HAP-1 (cell line): ENCODE results near the gene CYP2W1.

Experiments
- DNase-seq, 2 experiments: peaks; one replicate each; pipeline ENCODE4 v3.0.0-alpha.2; 2016 to 2020; ENCODE audit warnings: low spot score in 2 of 2
- H3K27me3 ChIP-seq: fragments of 250-450 bp; sonication (Bioruptor Pico); 2 replicates; pipeline ENCODE4 v1.5.1; 2020; ENCODE audit warnings: low read depth, mild to moderate bottlenecking, moderate library complexity
- H3K36me3 ChIP-seq: fragments of 250-450 bp; sonication (Bioruptor Pico); replicated peaks from 2 replicates; pipeline ENCODE4 v1.5.1; 2020; ENCODE audit warnings: mild to moderate bottlenecking
- H3K4me1 ChIP-seq: fragments of 250-450 bp; sonication (Bioruptor Pico); 2 replicates; pipeline ENCODE4 v1.5.1; 2020; ENCODE audit warnings: mild to moderate bottlenecking
- H3K4me3 ChIP-seq: fragments of 250-450 bp; sonication (Bioruptor Pico); 2 replicates; pipeline ENCODE4 v1.5.1; 2020; ENCODE audit warnings: mild to moderate bottlenecking, moderate library complexity
- H3K9me3 ChIP-seq: fragments of 250-450 bp; sonication (Bioruptor Pico); 2 replicates; pipeline ENCODE4 v1.5.1; 2020; ENCODE audit warnings: mild to moderate bottlenecking, moderate library complexity
- in situ Hi-C: fragments of 300-500 bp; cut with MboI; formaldehyde crosslinking; loops from 3 replicates; pipeline ENCODE4 v1.14.3; 2020; ENCODE audit warnings: low sequenced_read_pairs, inconsistent platforms, mixed read lengths

CYP2W1 gene

DNA sequence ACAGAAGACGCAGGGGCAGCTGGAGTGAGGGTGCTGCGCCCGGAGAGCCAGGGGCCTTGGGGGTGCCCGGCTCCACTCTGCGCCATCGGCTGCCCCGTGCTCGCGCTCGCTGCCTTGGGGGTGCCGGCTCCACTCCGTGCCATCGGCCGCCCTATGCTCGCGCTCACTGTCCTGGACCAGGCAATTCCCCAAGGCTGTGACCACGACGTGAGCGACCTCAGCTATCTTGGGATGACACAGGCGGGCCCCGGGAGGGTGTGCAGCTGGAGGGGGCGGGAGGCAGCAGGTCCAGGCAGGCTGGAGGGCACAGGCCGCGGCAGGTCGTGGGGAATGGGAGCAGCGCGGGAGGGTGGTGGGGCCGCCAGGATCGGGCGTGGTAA is 29.7 kb downstream of the CYP2W1 start:
- DNase-seq: no peak
- peaks cover 4% of the 10 kb centered on the region for H3K36me3 ChIP-seq
- H3K4me1 ChIP-seq: no peaks in the 10 kb centered on the region
- in situ Hi-C loops: no loop called here
- H3K4me3 ChIP-seq: no peak overlapping the region
- no peaks in the 10 kb centered on the region for H3K27me3 ChIP-seq
- H3K9me3 ChIP-seq: no peaks in the 10 kb centered on the region

DNA sequence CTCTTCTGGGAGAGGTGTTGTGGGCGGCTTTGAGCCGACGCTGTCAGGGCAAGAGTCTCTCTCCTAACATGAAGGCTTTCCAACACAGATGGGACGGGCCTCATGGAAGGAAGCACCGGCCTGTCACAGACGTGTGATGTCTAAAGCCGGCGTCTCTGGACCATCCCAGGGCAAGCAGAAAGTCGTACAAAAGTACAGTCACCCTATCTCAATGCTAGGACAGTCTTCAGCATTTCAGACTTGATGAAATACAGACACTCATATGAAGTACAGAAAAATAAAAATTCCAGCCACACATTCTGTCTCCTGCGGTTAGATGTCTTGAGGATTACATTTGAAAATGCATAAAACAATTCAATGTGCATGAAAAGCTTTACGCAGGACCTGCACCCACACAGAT is 30.6 kb downstream of the CYP2W1 start:
- no peak overlapping the region for H3K4me3 ChIP-seq
- no peak for DNase-seq
- in situ Hi-C loops: no loop called here
- no peaks in the 10 kb centered on the region for H3K4me1 ChIP-seq
- no peaks in the 10 kb centered on the region for H3K27me3 ChIP-seq
- H3K9me3 ChIP-seq: no peaks in the 10 kb centered on the region
- peaks cover 7% of the 10 kb centered on the region; the same call in 1 of the 2 replicates for H3K36me3 ChIP-seq

DNA sequence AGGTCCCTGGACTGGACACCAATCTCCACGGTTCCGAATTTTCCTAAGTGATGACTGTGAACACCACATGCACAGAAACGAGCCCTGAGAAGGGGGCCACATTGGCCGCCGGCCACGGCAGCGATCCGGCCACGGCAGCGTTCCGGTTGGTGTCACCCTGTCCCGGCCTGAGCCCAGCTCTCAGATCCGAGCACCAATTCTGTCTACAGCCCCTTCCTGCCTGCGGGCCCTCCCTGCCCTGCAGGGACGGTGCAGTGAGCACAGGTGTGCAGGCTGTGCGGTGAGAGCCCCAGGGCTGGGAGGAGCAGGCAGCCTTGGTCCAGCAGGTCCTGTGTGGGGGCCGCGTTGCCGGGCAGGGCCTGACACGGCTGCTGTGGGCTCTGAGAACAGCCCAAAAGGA is 31.7 kb downstream of the CYP2W1 start:
- in situ Hi-C loops: no loop called here
- DNase-seq: no peak
- H3K4me3 ChIP-seq: no peak overlapping the region
- H3K9me3 ChIP-seq: no peaks in the 10 kb centered on the region
- no peaks in the 10 kb centered on the region for H3K4me1 ChIP-seq
- no peaks in the 10 kb centered on the region for H3K27me3 ChIP-seq
- 0 out of 2 replicates have a peak, but pooled peaks cover 3% of the 10 kb centered on the region for H3K36me3 ChIP-seq

DNA sequence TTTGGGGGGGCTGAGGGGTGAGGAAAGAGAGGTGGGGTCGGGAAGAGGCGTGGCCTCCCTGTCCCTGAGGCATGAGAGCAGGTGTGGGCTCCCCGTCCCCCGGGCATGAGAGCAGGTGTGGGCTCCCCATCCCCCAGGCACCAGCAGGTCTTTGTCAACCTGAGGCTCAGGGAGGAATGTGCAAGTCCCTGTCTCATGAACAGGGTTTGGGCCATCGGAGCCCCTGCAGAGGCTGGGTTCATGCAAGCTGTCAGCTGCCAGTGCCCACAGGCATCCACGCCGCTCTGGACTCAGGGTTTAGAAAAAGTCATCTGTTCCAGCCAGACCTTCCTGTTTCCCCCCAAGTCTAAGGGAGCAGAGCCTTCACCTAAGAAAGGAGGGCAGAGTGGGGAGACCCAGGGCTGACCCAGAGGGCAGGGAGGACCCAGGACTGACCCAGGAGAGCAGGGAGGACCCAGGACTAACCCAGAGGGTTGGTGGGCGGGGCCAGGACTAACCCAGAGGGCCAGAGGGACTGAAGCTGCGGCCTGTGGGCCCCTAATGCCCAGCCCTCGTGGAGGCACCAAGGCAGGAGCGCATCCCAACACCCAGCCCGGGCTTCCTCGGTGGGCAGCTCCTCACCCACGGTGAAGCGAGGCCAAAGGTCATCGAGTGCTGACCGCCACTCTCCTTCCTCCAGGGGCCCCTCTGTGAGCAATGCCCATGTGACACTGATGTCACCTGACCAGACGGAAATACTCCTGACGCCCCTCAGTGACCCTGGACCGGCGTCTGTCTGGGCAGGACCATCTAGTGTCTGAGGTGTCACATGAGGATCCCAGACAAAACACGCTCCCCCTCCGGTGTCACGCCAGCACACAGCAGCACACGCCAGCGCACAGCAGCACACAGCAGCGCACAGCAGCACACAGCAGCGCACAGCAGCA is 32.5 kb downstream of the CYP2W1 start:
- Histone ChIP-seq H3K36me3 (0 out of 2 replicates have a peak, but pooled peaks cover 3% of the 10 kb centered on the region), H3K4me1 (no peaks in the 10 kb centered on the region), H3K4me3 (no peak overlapping the region), H3K9me3 (no peaks in the 10 kb centered on the region), H3K27me3 (no peaks in the 10 kb centered on the region)
- in situ Hi-C loops: no loop called here
- DNase-seq: no peak

DNA sequence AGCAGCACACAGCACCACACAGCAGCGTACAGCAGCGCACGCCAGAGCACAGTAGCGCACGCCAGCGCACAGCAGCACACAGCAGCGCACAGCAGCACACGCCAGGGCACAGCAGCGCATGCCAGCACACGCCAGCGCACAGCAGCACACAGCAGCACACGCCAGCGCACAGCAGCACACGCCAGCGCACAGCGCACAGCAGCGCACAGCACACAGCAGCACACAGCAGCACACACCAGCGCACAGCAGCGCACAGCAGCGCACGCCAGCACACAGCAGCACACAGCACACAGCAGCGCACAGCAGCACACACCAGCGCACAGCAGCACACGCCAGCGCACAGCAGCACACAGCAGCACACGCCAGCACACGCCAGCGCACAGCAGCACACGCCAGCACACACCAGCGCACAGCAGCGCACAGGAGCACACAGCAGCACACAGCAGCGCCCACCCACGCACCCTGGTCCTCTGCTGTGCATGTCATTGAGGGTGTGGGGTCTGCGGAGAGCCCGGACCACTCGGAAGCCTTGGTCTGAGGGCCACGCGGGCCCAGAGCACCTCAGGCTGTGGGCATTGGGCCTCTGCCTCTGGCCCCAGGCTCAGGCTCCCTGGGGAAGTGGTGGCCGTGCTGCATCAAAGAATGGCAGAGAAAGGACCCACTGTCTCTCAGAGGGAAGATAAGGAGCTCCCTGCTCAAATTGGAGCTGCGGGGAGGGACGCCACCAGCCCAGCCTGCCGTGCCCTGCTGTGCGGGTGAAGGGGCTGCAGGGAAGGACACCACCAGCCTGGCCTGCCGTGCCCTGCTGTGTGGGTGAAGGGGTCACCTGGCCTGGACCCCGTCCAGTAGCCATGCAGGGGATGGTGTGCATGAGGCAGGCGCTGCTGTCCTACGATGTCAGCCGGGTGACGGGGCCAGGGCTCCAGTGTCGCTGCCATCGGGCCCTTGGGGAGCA is 33.9 kb downstream of the CYP2W1 start:
- DNase-seq: no peak
- in situ Hi-C loops: no loop called here
- no peaks in the 10 kb centered on the region for H3K27me3 ChIP-seq
- H3K36me3 ChIP-seq: peaks cover 10% of the 10 kb centered on the region; the same call in 1 of the 2 replicates
- H3K9me3 ChIP-seq: peaks cover 2% of the 10 kb centered on the region; the same call in 1 of the 2 replicates
- no peaks in the 10 kb centered on the region for H3K4me1 ChIP-seq
- no peak overlapping the region for H3K4me3 ChIP-seq

DNA sequence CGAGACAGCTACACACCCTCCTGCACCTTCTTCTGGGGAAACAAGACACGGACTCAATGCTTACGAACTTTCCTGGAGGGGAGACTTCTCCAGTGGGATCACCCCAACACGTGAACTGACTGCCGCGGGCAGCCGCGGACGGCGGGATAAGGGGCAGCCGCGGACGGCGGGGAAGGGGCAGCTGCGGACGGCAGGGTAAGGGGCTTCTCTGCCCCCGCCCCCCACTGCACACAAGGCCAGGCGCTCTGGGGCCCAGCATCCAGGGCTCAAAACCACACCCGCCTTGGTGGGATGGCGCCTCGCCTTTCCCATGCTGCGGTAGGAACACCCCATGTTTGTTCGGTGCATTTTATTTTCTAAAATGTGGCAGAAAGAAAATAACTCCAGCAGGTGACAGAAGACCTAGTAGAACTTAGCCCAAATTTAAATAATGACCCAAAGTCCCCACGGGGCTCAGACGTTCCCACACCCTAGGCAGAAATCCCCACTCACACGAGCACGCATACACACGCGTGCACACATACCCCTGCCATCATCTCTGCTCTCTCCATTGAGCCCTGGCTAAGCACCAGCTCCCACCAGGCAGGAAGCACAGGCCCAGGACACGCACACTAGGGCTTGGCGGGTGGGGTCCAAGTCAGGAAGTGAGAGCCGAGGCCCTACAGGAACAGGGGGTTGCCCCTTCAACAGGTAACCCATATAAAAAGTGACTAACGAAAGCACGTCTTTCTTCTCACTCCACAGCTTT is 34.8 kb downstream of the CYP2W1 start:
- Histone ChIP-seq H3K4me1 (no peaks in the 10 kb centered on the region), H3K36me3 (peaks cover 10% of the 10 kb centered on the region; the same call in 1 of the 2 replicates), H3K27me3 (no peaks in the 10 kb centered on the region), H3K4me3 (no peak overlapping the region), H3K9me3 (peaks cover 3% of the 10 kb centered on the region; the same call in 1 of the 2 replicates)
- DNase-seq: no peak
- in situ Hi-C loops: no loop called here

DNA sequence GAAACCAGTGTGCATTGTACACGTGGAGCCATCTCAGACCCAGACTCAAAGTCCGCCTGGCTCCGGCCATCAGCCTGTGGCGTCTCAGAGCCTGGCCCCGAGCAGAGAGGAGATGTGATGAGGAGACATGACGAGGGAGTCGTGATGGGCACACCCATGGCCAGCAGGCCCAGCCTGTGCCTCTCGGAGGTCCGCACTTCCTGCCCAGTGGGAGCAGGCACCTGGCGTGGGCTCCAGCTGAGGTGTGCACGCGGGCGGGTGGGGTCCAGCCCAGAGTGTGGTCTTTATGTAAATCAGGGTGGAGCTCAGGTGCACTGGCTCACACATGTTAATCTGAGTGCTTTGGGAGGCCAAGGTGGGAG is 35.3 kb downstream of the CYP2W1 start:
- H3K4me1 ChIP-seq: no peaks in the 10 kb centered on the region
- peaks cover 13% of the 10 kb centered on the region; the same call in 1 of the 2 replicates for H3K36me3 ChIP-seq

DNA sequence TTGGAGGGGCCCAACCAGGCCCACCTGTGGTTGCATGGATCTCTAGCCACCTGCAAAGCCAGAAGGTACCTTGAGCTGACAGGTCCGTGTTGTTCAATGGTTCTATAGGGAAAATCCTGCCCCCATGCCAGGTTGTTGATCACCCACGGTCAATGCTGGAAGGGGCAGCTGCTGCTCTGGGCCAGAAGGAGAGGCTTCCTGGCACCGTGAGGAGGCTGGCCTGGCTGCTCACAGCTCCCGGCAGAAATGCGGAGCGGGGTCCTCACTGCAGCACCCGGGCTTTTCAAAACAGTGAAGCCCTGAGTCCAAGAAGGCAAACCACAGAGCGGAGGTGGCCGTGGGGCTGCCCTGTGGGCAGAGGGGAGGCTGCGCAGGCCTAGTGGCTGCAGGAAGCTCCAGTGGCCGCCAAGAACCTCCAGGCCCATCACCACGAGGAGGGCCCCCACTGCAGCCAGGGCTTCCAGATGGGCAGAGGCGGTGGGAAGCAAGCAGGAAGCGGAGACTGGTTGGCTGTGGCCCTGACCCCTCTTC is 36.3 kb downstream of the CYP2W1 start:
- in situ Hi-C loops: no loop called here
- H3K27me3 ChIP-seq: no peaks in the 10 kb centered on the region
- peaks cover 3% of the 10 kb centered on the region; the same call in 1 of the 2 replicates for H3K9me3 ChIP-seq
- no peak overlapping the region for H3K4me3 ChIP-seq
- H3K4me1 ChIP-seq: no peaks in the 10 kb centered on the region
- DNase-seq: no peak
- peaks cover 16% of the 10 kb centered on the region; the same call in 1 of the 2 replicates for H3K36me3 ChIP-seq

More for the DNA sequence above, 35.3 kb downstream of the CYP2W1 start:
- Histone ChIP-seq H3K4me3 (no peak overlapping the region), H3K27me3 (no peaks in the 10 kb centered on the region), H3K9me3 (peaks cover 3% of the 10 kb centered on the region; the same call in 1 of the 2 replicates)
- DNase-seq: no peak
- in situ Hi-C loops: no loop called here

DNA sequence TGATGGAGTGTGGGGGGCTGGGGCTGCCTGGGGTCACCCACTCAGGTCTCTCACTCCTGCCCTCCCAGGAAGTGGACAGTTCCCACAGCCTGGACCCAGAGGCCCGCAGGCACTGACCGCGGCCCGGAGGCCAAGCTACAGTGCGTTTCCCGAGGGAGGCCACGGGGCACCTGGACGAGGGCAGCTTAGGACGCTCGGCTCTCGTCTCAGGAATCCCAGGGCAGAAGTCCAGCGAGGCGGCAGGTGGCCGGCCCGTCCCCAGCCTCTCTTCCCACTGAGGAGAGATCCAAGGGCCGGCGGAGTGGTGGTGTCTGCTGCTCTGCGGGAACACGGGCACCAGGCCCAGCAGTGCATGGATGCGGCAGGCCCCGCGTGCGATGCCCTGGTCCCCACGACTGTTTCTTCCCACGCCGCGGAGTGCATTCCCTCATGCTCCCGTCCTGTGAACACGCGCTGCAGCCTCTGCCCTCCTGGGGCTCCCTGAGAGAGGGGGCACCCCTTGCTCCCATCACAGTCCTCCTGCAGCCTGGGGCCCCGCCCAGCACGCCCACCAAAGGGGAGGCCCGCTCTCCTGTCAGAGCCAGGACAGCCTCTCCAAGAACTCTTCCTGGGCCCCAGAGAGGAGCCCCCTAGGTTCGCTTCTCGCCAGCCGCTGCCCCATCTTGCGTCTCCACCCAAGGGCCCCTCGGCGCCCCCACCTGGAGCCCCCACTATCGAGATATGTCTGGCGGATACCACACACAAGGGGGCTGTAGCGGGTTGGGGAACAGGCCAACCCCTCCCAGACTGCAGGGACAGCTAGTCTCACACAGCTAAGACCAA is 37.0 kb downstream of the CYP2W1 start:
- H3K27me3 ChIP-seq: no peaks in the 10 kb centered on the region
- in situ Hi-C loops: no loop called here
- no peak overlapping the region for H3K4me3 ChIP-seq
- H3K36me3 ChIP-seq: peaks cover 22% of the 10 kb centered on the region
- no peaks in the 10 kb centered on the region for H3K4me1 ChIP-seq
- H3K9me3 ChIP-seq: peaks cover 3% of the 10 kb centered on the region; the same call in 1 of the 2 replicates
- DNase-seq: no peak

DNA sequence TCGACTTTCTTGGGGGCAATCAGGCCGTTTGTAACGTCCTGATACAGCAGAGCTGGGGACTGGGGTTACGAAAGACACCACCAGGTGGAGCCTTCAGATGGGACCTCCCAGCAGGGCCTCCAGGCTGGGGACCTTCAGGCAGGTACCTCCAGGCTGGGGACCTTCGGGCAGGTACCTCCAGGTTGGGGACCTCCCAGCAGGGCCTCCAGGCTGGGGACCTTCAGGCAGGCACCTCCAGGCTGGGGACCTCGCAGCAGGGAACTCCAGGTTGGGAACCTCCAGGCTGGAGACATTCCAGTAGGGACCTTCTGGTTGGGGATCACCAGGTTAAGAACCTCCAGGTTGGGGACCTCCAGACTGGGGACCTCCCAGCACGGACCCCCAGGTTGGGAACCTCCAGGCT is 37.9 kb downstream of the CYP2W1 start:
- Histone ChIP-seq H3K4me1 (no peaks in the 10 kb centered on the region), H3K9me3 (peaks cover 3% of the 10 kb centered on the region; the same call in 1 of the 2 replicates), H3K4me3 (no peak overlapping the region), H3K27me3 (no peaks in the 10 kb centered on the region), H3K36me3 (peaks cover 31% of the 10 kb centered on the region)
- in situ Hi-C loops: no loop called here
- DNase-seq: no peak

DNA sequence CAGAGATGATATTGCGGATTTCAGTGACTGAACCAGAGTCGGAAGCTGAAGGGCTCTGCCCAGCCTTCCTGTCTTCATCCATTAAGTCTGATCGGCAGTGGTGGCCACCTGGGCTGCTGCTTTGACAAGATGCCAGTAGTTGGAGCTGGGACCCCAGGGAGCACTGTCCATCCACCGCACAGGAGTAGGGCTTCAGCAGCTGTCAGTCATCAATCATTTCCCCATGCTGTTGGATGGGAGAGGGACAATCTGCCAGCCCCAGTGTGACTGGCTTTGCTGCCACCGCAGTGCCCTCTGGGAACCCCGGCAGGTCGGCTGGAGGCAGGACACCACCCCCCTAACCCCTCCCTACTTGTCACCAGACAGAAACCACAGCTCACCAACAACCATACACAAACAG is 38.4 kb downstream of the CYP2W1 start:
- no peaks in the 10 kb centered on the region for H3K27me3 ChIP-seq
- no peak overlapping the region for H3K4me3 ChIP-seq
- peaks cover 2% of the 10 kb centered on the region for H3K4me1 ChIP-seq
- in situ Hi-C loops: no loop called here
- H3K36me3 ChIP-seq: peaks cover 36% of the 10 kb centered on the region
- DNase-seq: no peak
- H3K9me3 ChIP-seq: peaks cover 3% of the 10 kb centered on the region; the same call in 1 of the 2 replicates

DNA sequence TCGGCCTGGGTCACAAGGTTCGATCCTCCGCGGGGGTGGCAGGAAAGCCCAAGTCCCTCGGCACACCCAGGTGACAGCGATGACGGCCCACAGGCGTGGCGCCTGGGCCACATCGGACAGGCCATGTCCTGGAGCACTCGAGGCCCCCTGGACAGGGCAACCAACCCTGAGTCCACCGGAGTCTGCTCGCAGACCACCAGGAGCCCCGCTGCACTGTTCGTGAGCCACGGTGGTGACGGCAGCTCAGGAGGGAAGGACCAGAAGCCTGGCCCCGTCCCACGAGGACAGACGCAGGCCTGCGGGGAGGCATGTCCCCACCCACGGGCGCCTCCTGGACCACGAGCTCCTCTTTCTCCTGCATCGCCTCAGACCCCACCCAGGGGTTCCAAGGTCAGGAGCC is 39.0 kb downstream of the CYP2W1 start:
- Histone ChIP-seq H3K27me3 (no peaks in the 10 kb centered on the region), H3K4me1 (peaks cover 7% of the 10 kb centered on the region), H3K36me3 (peaks cover 41% of the 10 kb centered on the region), H3K9me3 (peaks cover 3% of the 10 kb centered on the region; the same call in 1 of the 2 replicates), H3K4me3 (no peak overlapping the region)
- in situ Hi-C loops: no loop called here
- DNase-seq: no peak
